ENCODE data around the gene TSPAN14. TPM values are rescaled to one million over a fixed set of nuclear protein-coding genes. Genes with fewer than 3 reads are reported as not detected.

Gene TSPAN14
- total RNA-seq, 1 experiment from 2014 or later: 73.5 TPM

GRCh38 chr10:80539421-80540031, 85.4 kb downstream of the TSPAN14 start:
- H3K27ac Mint-ChIP-seq: no peak overlapping the region
- ChIA-PET CTCF (interaction anchor here (0.7 to 1.8 kb wide), 2 partner anchors 32 to 34 kb away, joined by 4 to 5 read pairs; no protein-coding TSS in a partner anchor), POLR2A (no interaction called here)
- H3K36me3 Mint-ChIP-seq: peaks cover 8% of the 10 kb centered on the region
- ATAC-seq: no peak
- peaks cover 13% of the 10 kb centered on the region for H3K9me3 Mint-ChIP-seq
- no peak overlapping the region for H3K4me3 Mint-ChIP-seq
- H3K27me3 Mint-ChIP-seq (ENCODE audit: low read depth): peaks cover 3% of the 10 kb centered on the region; the same call in 1 of the 2 replicates
- DNase-seq (ENCODE audit: low spot score): no peak
- no peaks in the 10 kb centered on the region for H3K4me1 Mint-ChIP-seq
- TF ChIP-seq, protein P1, sequence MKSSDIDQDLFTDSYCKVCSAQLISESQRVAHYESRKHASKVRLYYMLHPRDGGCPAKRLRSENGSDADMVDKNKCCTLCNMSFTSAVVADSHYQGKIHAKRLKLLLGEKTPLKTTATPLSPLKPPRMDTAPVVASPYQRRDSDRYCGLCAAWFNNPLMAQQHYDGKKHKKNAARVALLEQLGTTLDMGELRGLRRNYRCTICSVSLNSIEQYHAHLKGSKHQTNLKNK (CRISPR knock-in tag; IDR thresholded peaks at IDR 0.05): no peak
- no peak for TF ChIP-seq TP53 (CRISPR knock-in tag; IDR thresholded peaks at IDR 0.05)
- TF ChIP-seq, protein P2, sequence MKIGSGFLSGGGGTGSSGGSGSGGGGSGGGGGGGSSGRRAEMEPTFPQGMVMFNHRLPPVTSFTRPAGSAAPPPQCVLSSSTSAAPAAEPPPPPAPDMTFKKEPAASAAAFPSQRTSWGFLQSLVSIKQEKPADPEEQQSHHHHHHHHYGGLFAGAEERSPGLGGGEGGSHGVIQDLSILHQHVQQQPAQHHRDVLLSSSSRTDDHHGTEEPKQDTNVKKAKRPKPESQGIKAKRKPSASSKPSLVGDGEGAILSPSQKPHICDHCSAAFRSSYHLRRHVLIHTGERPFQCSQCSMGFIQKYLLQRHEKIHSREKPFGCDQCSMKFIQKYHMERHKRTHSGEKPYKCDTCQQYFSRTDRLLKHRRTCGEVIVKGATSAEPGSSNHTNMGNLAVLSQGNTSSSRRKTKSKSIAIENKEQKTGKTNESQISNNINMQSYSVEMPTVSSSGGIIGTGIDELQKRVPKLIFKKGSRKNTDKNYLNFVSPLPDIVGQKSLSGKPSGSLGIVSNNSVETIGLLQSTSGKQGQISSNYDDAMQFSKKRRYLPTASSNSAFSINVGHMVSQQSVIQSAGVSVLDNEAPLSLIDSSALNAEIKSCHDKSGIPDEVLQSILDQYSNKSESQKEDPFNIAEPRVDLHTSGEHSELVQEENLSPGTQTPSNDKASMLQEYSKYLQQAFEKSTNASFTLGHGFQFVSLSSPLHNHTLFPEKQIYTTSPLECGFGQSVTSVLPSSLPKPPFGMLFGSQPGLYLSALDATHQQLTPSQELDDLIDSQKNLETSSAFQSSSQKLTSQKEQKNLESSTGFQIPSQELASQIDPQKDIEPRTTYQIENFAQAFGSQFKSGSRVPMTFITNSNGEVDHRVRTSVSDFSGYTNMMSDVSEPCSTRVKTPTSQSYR (CRISPR knock-in tag; IDR thresholded peaks at IDR 0.05): no peak
- no peak for TF ChIP-seq CDX4 (CRISPR knock-in tag; IDR thresholded peaks at IDR 0.05; ENCODE audit: borderline replicate concordance)
- TF ChIP-seq, protein P3, sequence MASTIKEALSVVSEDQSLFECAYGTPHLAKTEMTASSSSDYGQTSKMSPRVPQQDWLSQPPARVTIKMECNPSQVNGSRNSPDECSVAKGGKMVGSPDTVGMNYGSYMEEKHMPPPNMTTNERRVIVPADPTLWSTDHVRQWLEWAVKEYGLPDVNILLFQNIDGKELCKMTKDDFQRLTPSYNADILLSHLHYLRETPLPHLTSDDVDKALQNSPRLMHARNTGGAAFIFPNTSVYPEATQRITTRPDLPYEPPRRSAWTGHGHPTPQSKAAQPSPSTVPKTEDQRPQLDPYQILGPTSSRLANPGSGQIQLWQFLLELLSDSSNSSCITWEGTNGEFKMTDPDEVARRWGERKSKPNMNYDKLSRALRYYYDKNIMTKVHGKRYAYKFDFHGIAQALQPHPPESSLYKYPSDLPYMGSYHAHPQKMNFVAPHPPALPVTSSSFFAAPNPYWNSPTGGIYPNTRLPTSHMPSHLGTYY (CRISPR knock-in tag; IDR thresholded peaks at IDR 0.05): no peak
- no peak for TF ChIP-seq CTCF (IDR thresholded peaks at IDR 0.05)
- TF ChIP-seq MYBL2 (CRISPR knock-in tag; IDR thresholded peaks at IDR 0.05): no peak
- no peak for TF ChIP-seq ARID4B (CRISPR knock-in tag; IDR thresholded peaks at IDR 0.05; ENCODE audit: borderline replicate concordance)
- TF ChIP-seq ZNF232 (CRISPR knock-in tag; IDR thresholded peaks at IDR 0.05): no peak
- TF ChIP-seq, protein P4, sequence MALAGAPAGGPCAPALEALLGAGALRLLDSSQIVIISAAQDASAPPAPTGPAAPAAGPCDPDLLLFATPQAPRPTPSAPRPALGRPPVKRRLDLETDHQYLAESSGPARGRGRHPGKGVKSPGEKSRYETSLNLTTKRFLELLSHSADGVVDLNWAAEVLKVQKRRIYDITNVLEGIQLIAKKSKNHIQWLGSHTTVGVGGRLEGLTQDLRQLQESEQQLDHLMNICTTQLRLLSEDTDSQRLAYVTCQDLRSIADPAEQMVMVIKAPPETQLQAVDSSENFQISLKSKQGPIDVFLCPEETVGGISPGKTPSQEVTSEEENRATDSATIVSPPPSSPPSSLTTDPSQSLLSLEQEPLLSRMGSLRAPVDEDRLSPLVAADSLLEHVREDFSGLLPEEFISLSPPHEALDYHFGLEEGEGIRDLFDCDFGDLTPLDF (CRISPR knock-in tag; IDR thresholded peaks at IDR 0.05): no peak
- no peak for TF ChIP-seq JUN (CRISPR knock-in tag; IDR thresholded peaks at IDR 0.05)
- no peak for TF ChIP-seq NFYB (CRISPR knock-in tag; conservative IDR thresholded peaks at IDR 0.05; ENCODE audit: low read depth)
- TF ChIP-seq RORB (CRISPR knock-in tag; IDR thresholded peaks at IDR 0.05): no peak
- no peak for TF ChIP-seq SMAD3 (CRISPR knock-in tag; IDR thresholded peaks at IDR 0.05; ENCODE audit: borderline replicate concordance)
- TF ChIP-seq RELA (CRISPR knock-in tag; IDR thresholded peaks at IDR 0.05; ENCODE audit: borderline replicate concordance): no peak
- TF ChIP-seq KAT7 (CRISPR knock-in tag; IDR thresholded peaks at IDR 0.05; ENCODE audit: borderline replicate concordance): no peak
- TF ChIP-seq, protein P5, sequence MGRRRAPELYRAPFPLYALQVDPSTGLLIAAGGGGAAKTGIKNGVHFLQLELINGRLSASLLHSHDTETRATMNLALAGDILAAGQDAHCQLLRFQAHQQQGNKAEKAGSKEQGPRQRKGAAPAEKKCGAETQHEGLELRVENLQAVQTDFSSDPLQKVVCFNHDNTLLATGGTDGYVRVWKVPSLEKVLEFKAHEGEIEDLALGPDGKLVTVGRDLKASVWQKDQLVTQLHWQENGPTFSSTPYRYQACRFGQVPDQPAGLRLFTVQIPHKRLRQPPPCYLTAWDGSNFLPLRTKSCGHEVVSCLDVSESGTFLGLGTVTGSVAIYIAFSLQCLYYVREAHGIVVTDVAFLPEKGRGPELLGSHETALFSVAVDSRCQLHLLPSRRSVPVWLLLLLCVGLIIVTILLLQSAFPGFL (CRISPR knock-in tag; IDR thresholded peaks at IDR 0.05; ENCODE audit: borderline replicate concordance): no peak
- TF ChIP-seq, protein P6, sequence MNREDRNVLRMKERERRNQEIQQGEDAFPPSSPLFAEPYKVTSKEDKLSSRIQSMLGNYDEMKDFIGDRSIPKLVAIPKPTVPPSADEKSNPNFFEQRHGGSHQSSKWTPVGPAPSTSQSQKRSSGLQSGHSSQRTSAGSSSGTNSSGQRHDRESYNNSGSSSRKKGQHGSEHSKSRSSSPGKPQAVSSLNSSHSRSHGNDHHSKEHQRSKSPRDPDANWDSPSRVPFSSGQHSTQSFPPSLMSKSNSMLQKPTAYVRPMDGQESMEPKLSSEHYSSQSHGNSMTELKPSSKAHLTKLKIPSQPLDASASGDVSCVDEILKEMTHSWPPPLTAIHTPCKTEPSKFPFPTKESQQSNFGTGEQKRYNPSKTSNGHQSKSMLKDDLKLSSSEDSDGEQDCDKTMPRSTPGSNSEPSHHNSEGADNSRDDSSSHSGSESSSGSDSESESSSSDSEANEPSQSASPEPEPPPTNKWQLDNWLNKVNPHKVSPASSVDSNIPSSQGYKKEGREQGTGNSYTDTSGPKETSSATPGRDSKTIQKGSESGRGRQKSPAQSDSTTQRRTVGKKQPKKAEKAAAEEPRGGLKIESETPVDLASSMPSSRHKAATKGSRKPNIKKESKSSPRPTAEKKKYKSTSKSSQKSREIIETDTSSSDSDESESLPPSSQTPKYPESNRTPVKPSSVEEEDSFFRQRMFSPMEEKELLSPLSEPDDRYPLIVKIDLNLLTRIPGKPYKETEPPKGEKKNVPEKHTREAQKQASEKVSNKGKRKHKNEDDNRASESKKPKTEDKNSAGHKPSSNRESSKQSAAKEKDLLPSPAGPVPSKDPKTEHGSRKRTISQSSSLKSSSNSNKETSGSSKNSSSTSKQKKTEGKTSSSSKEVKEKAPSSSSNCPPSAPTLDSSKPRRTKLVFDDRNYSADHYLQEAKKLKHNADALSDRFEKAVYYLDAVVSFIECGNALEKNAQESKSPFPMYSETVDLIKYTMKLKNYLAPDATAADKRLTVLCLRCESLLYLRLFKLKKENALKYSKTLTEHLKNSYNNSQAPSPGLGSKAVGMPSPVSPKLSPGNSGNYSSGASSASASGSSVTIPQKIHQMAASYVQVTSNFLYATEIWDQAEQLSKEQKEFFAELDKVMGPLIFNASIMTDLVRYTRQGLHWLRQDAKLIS (CRISPR knock-in tag; IDR thresholded peaks at IDR 0.05; ENCODE audit: borderline replicate concordance): no peak

Data from WTC11 (cell line).